HEK293 (cell line): ENCODE results near the gene KIF26B.

ENCODE experiments used
- CTCF ChIA-PET: fragments of 350-600 bp; formaldehyde crosslinking; extraction: SDS; loops from one replicate; lab custom pipeline; 2021; ENCODE audit warnings: antibody characterized with exemption; lab: Yijun Ruan, JAX
- POLR2A ChIA-PET: fragments of 300-600 bp; formaldehyde crosslinking; extraction: SDS; loops from one replicate; lab custom pipeline; 2020; ENCODE audit warnings: antibody characterized with exemption, inconsistent platforms; lab: Yijun Ruan, JAX
- H3K27ac ChIP-seq: fragments of 200-500 bp; sonication (Bioruptor generic); 2 replicates; pipeline ENCODE4 v1.5.1; 2014; ENCODE audit warnings: low read depth, low read length, control low read depth, inconsistent platforms; ENCODE audit errors: extremely low read depth
- H3K36me3 ChIP-seq, 2 experiments: fragments of 200-500 bp in 1 of 2; sonication (Bioruptor generic) in 1 of 2; 1 replicate in 1 of 2; 2 replicates in 1 of 2; pipeline ENCODE4 v1.5.1; 2014 to 2017; ENCODE audit warnings: inconsistent platforms in 2 of 2, low read length in 2 of 2; ENCODE audit not compliant: control insufficient read depth in 2 of 2, insufficient read depth in 1 of 2
- H3K4me1 ChIP-seq: fragments of 200-500 bp; sonication (Bioruptor generic); 2 replicates; pipeline ENCODE4 v1.5.1; 2014; ENCODE audit warnings: mild to moderate bottlenecking, low read length, inconsistent platforms; ENCODE audit not compliant: control insufficient read depth, insufficient read depth
- H3K4me3 ChIP-seq: 2 replicates; pipeline ENCODE4 v1.5.1; 2011; ENCODE audit warnings: low read depth, mild to moderate bottlenecking, control low read depth, low read length, moderate library complexity
- H3K9me3 ChIP-seq: fragments of 200-500 bp; sonication (Bioruptor generic); 2 replicates; pipeline ENCODE4 v1.5.1; 2014; ENCODE audit warnings: low read depth, low read length, inconsistent platforms; ENCODE audit not compliant: control insufficient read depth, insufficient read depth
- GFI1B ChIP-seq: fragments of 450-650 bp; formaldehyde crosslinking; IDR thresholded peaks from 2 replicates; pipeline ENCODE4 v1.5.1; 2016; ENCODE audit warnings: missing biosample characterization, missing genetic modification characterization
- HOXD13 ChIP-seq: sonication (generic); formaldehyde crosslinking; IDR thresholded peaks from 2 replicates; pipeline ENCODE4 v1.8.0; 2022; ENCODE audit warnings: missing genetic modification reagents, borderline replicate concordance
- PRDM10 ChIP-seq: fragments of 450-650 bp; formaldehyde crosslinking; IDR thresholded peaks from 2 replicates; pipeline ENCODE4 v1.5.1; 2016; ENCODE audit warnings: missing biosample characterization, missing genetic modification characterization
- TCF7L2 ChIP-seq: IDR thresholded peaks from 2 replicates; pipeline ENCODE4 v1.6.1; 2011; ENCODE audit warnings: low read depth, mild to moderate bottlenecking, inconsistent platforms, low read length, moderate library complexity, borderline replicate concordance
- ZBTB6 ChIP-seq: fragments of 450-650 bp; formaldehyde crosslinking; IDR thresholded peaks from 2 replicates; pipeline ENCODE4 v1.5.1; 2017; ENCODE audit warnings: missing biosample characterization, missing genetic modification characterization
- ZFP3 ChIP-seq: fragments of 450-650 bp; formaldehyde crosslinking; IDR thresholded peaks from 2 replicates; pipeline ENCODE4 v1.5.1; 2016; ENCODE audit warnings: low read depth, missing biosample characterization, missing genetic modification characterization
- ZNF155 ChIP-seq: fragments of 450-650 bp; formaldehyde crosslinking; IDR thresholded peaks from 2 replicates; pipeline ENCODE4 v1.5.1; 2016; ENCODE audit warnings: missing biosample characterization, missing genetic modification characterization
- ZNF174 ChIP-seq: fragments of 450-650 bp; formaldehyde crosslinking; IDR thresholded peaks from 2 replicates; pipeline ENCODE4 v1.5.0; 2017; ENCODE audit warnings: missing biosample characterization, mild to moderate bottlenecking, missing genetic modification characterization
- ZNF19 ChIP-seq: fragments of 450-650 bp; formaldehyde crosslinking; IDR thresholded peaks from 2 replicates; pipeline ENCODE4; 2016; ENCODE audit warnings: missing biosample characterization, missing genetic modification characterization, low read depth
- ZNF202 ChIP-seq: fragments of 450-650 bp; formaldehyde crosslinking; IDR thresholded peaks from 2 replicates; pipeline ENCODE4 v1.5.1; 2016; ENCODE audit warnings: missing biosample characterization, missing genetic modification characterization, borderline replicate concordance
- ZNF221 ChIP-seq: fragments of 450-650 bp; formaldehyde crosslinking; IDR thresholded peaks from 2 replicates; pipeline ENCODE4 v1.5.1; 2017; ENCODE audit warnings: missing biosample characterization, missing genetic modification characterization, borderline replicate concordance
- ZNF24 ChIP-seq: fragments of 450-650 bp; formaldehyde crosslinking; IDR thresholded peaks from 2 replicates; pipeline ENCODE4 v1.5.1; 2016; ENCODE audit warnings: missing biosample characterization, missing genetic modification characterization
- ZNF292 ChIP-seq: fragments of 450-650 bp; formaldehyde crosslinking; IDR thresholded peaks from 2 replicates; pipeline ENCODE4 v1.5.1; 2016; ENCODE audit warnings: low read depth, missing biosample characterization, missing genetic modification characterization, borderline replicate concordance
- ZNF302 ChIP-seq: fragments of 450-650 bp; formaldehyde crosslinking; IDR thresholded peaks from 2 replicates; pipeline ENCODE4 v1.5.1; 2016; ENCODE audit warnings: missing biosample characterization, missing genetic modification characterization, low read depth
- ZNF335 ChIP-seq: fragments of 450-650 bp; formaldehyde crosslinking; conservative IDR thresholded peaks from 2 replicates; pipeline ENCODE4 v1.5.1; 2016; ENCODE audit warnings: missing biosample characterization, missing genetic modification characterization
- ZNF423 ChIP-seq: fragments of 450-650 bp; formaldehyde crosslinking; IDR thresholded peaks from 2 replicates; pipeline ENCODE4 v1.5.1; 2016; ENCODE audit warnings: missing biosample characterization, missing genetic modification characterization
- ZNF48 ChIP-seq: fragments of 450-650 bp; formaldehyde crosslinking; IDR thresholded peaks from 2 replicates; pipeline ENCODE4 v1.5.1; 2016; ENCODE audit warnings: missing biosample characterization, missing genetic modification characterization
- ZNF610 ChIP-seq: fragments of 450-650 bp; formaldehyde crosslinking; IDR thresholded peaks from 2 replicates; pipeline ENCODE4 v1.5.1; 2016; ENCODE audit warnings: missing biosample characterization, missing genetic modification characterization, borderline replicate concordance
- ZNF645 ChIP-seq: fragments of 450-650 bp; formaldehyde crosslinking; IDR thresholded peaks from 2 replicates; pipeline ENCODE4; 2016; ENCODE audit warnings: missing biosample characterization, missing genetic modification characterization
- ZSCAN16 ChIP-seq: fragments of 450-650 bp; formaldehyde crosslinking; IDR thresholded peaks from 2 replicates; pipeline ENCODE4 v1.5.1; 2016; ENCODE audit warnings: missing biosample characterization, missing genetic modification characterization
- TF ChIP-seq, protein P1 (sequence below): sonication (generic); formaldehyde crosslinking; IDR thresholded peaks from 2 replicates; pipeline ENCODE4 v1.8.1; 2022; ENCODE audit warnings: mild to moderate bottlenecking, moderate library complexity, missing genetic modification reagents

The KIF26B gene

GRCh38 chr1:245373131-245373530 is 218.3 kb downstream of the KIF26B start (continued):
- no peak for TF ChIP-seq ZNF202 (tag by site-specific recombination)

DNA sequence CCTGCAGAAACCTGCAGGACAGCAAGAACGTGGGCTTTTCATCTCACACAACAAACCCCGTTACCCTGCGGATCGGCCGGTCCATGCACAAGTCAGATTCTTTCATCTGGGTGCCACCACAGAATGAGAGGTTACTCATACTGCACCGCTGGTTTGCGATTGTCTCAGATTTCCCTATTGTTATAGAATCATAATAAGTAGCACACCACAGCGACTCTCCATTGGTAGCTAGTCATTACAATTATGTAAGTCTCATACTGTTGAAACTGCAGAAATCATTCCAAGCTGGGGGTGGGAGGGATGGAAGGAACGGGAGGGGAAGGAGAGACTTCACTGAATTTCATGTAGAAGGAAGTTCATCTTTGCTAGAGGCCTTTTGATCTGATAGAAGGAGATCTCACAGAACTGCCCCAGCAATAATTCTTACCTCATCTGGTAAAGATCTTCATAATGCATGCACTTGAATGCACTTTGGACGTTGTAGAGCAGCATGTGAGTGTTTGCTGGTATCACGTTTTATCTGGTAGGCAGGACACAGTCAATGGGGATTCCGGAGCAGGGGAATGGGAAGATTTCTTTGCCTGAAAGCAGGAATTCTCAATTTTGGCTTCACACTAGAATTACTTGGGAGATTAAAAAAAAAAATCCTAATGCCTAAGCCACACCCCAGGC is 221.1 kb downstream of the KIF26B start:
- Histone ChIP-seq H3K9me3 (no peaks in the 10 kb centered on the region), H3K36me3 (no peaks in the 10 kb centered on the region), H3K4me1 (no peaks in the 10 kb centered on the region), H3K4me3 (no peak overlapping the region), H3K27ac (no peak overlapping the region)
- TF ChIP-seq GFI1B (tag by site-specific recombination): no peak
- TF ChIP-seq ZNF48 (tag by site-specific recombination): no peak
- TF ChIP-seq, protein P1, sequence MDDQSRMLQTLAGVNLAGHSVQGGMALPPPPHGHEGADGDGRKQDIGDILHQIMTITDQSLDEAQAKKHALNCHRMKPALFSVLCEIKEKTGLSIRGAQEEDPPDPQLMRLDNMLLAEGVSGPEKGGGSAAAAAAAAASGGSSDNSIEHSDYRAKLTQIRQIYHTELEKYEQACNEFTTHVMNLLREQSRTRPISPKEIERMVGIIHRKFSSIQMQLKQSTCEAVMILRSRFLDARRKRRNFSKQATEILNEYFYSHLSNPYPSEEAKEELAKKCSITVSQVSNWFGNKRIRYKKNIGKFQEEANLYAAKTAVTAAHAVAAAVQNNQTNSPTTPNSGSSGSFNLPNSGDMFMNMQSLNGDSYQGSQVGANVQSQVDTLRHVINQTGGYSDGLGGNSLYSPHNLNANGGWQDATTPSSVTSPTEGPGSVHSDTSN: no peak
- no peak for TF ChIP-seq ZNF24 (tag by site-specific recombination)
- TF ChIP-seq ZNF645 (tag by site-specific recombination): no peak
- no peak for TF ChIP-seq ZFP3 (tag by site-specific recombination)
- no peak for TF ChIP-seq ZNF423
- no peak for TF ChIP-seq ZNF174 (tag by site-specific recombination)
- no peak for TF ChIP-seq ZNF302 (tag by site-specific recombination)
- TF ChIP-seq ZNF335 (tag by site-specific recombination): no peak
- no peak for TF ChIP-seq HOXD13 (CRISPR knock-in tag)
- TF ChIP-seq TCF7L2: no peak
- TF ChIP-seq ZSCAN16 (tag by site-specific recombination): no peak
- no peak for TF ChIP-seq ZNF221 (tag by site-specific recombination)
- TF ChIP-seq ZNF292 (tag by site-specific recombination): no peak
- no peak for TF ChIP-seq PRDM10
- no peak for TF ChIP-seq ZNF19 (tag by site-specific recombination)
- TF ChIP-seq ZNF155 (tag by site-specific recombination): no peak
- TF ChIP-seq ZBTB6 (tag by site-specific recombination): no peak
- no peak for TF ChIP-seq ZNF610
- POLR2A ChIA-PET: no interaction called here
- CTCF ChIA-PET: no interaction called here
